Pancreas (tissue), 10 donors: ENCODE measurements around the gene TWSG1. TPM values are rescaled to one million over a fixed set of nuclear protein-coding genes. Genes with fewer than 3 reads are reported as not detected.

ENCODE experiments used
- ATAC-seq, 4 donors: fragments of 200-7000 bp; cut with Tn5 transposase; one replicate each; pipeline versions ENCODE4 v1.8.0 to v1.9.1; 2020; ENCODE audit warnings: mild to moderate bottlenecking in 4 of 4, moderate library complexity in 4 of 4
- DNase-seq, 6 donors: peaks; one replicate each; pipeline ENCODE4 v3.0.0-alpha.2; 2020
- FAIRE-seq: peaks from 2 replicates; lab custom pipeline; 2012; peaks lifted over from hg19 to GRCh38; lab: Jason Lieb, UNC
- H3K27ac ChIP-seq, 4 donors: fragments of 200-600 bp; sonication (generic); 1 replicate in 3 of 4; 2 replicates in 1 of 4; pipeline versions ENCODE4 v1.5.0 to v1.8.0; 2020
- H3K27me3 ChIP-seq, 4 donors: fragments of 200-600 bp; one replicate each; pipeline ENCODE4 v1.8.0; 2021
- H3K36me3 ChIP-seq, 3 donors: fragments of 200-600 bp; sonication (generic) in 1 of 3; one replicate each; pipeline versions ENCODE4 v1.5.0 to v1.8.0; 2020 to 2021
- H3K4me1 ChIP-seq, 3 donors: fragments of 200-600 bp; one replicate each; pipeline ENCODE4 v1.8.0; 2021
- H3K4me3 ChIP-seq, 4 donors: fragments of 200-600 bp; sonication (generic) in 2 of 4; one replicate each; pipeline versions ENCODE4 v1.5.0 to v1.8.0; 2020 to 2021
- H3K9me3 ChIP-seq, 4 donors: fragments of 200-600 bp; one replicate each; pipeline ENCODE4 v1.8.0; 2021
- CTCF ChIP-seq, 4 donors: fragments of 200-600 bp; sonication (generic) in 3 of 4; IDR thresholded peaks; one replicate each; pipeline versions ENCODE4 v1.5.0 to v1.8.0; 2021; ENCODE audit warnings: antibody characterized with exemption in 4 of 4
- WGBS, 2 donors: extraction: QIAGEN DNeasy Blood & Tissue Kit; methylation state at CpG; one replicate each; pipeline ENCODE4 v1.1.7; 2013; 5-methylcytosine and 5-hydroxymethylcytosine counted together
- intact Hi-C, 3 donors: fragments of 100-400 bp; cut with DNase I; formaldehyde crosslinking; loops; one replicate each; pipeline versions ENCODE4 v1.11.1 to v1.14.2; 2022
- polyA plus RNA-seq, 2 donors: library from polyadenylated mRNA; stranded (reverse); fragments of 200-250 nt; gene quantifications; one replicate each; pipeline ENCODE4 v1.2.3, GENCODE V29; 2013
- total RNA-seq, 6 donors: library from RNA; stranded (reverse); fragmentation: NEBNext Ultra II Directional in 4 of 6; extraction: Animal tissue kit (Norgen Biotek cat#: 25700) in 4 of 6; gene quantifications; one replicate each; pipeline versions ENCODE4 v1.2.1 to v1.2.4, GENCODE V29; 2021 to 2023
- donor health status: healthy with polysubstance abuse.
- donor health status: DM: no; HTN: no; CAD: no; lungs with moderate emphysema.
- donor health status: DM: no; HTN: no; CAD: no.
- donor health status: control.
- donor health status: control.
- donor health status: Bipolar disorder and iron deficiency.
- donor health status: DM: yes; HTN: yes; CAD: no.
- donor health status: DM: no; HTN: no; CAD: no.
- donor health status: DM: no; HTN: no; CAD: no.
- donor health status: DM: yes; HTN: yes; CAD: no.

TWSG1 gene
- total and polyA plus RNA-seq, 8 donors, result 2.5 to 13.7 (median 6.1) TPM

- H3K27ac ChIP-seq, result no peak overlapping the region
- no peaks in the 10 kb centered on the region for H3K27me3 ChIP-seq
- TF ChIP-seq CTCF (IDR thresholded peaks at IDR 0.05), result no peak
- intact Hi-C loops, result no loop called here
- H3K36me3 ChIP-seq, result no peaks in the 10 kb centered on the region
- ATAC-seq (no peak), DNase-seq (no peak), FAIRE-seq (no peak)
- H3K4me3 ChIP-seq, result no peak overlapping the region
- WGBS, 2 donors, result 91% methylated on average over 24 of the region's 24 CpGs
- H3K4me1 ChIP-seq, result no peaks in the 10 kb centered on the region
- no peaks in the 10 kb centered on the region for H3K9me3 ChIP-seq
Measured at GRCh38 chr18:9403795-9404564, 69.4 kb downstream of the TWSG1 start.

- Histone ChIP-seq H3K9me3 (no peaks in the 10 kb centered on the region), H3K27ac (no peak overlapping the region), H3K4me3 (no peak overlapping the region), H3K36me3 (no peaks in the 10 kb centered on the region), H3K4me1 (no peaks in the 10 kb centered on the region), H3K27me3 (no peaks in the 10 kb centered on the region)
- DNase-seq, result no peak
- peak in 1 of 4 donors; percentile 46 for ATAC-seq
- WGBS, 2 donors, result 82 to 85% methylated on average over 19 of the region's 19 CpGs
- no peak for TF ChIP-seq CTCF (IDR thresholded peaks at IDR 0.05)
- FAIRE-seq, result no peak
- intact Hi-C loops, result no loop called here
Measured at GRCh38 chr18:9404565-9405060, 70.0 kb downstream of the TWSG1 start.

DNA sequence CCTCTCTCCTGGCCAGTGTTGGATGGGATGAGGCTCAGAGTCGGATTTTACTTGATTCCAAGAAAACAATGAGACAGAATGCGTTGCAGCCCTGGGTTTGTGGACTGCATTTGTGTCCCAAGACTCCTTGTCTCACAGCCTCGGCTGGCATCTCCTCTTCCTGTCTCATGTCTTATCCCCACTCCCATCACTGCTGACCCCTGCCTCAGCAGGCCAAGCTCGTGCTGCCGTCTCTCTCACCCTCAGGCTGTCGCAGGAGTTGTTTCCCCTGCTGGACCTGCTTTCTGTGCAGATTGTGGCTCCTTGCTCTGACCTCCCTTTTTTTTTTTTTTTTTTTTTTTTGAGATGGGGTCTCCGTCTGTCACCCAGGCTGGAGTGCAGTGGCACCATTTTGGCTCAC lies 70.6 kb downstream of the TWSG1 start:
- H3K27me3 ChIP-seq, result no peaks in the 10 kb centered on the region
- H3K4me3 ChIP-seq, result no peak overlapping the region
- no peaks in the 10 kb centered on the region for H3K36me3 ChIP-seq
- intact Hi-C loops, result no loop called here
- DNase-seq (no peak), FAIRE-seq (no peak), ATAC-seq (no peak)
- H3K4me1 ChIP-seq, result no peaks in the 10 kb centered on the region
- no peak overlapping the region for H3K27ac ChIP-seq
- no peaks in the 10 kb centered on the region for H3K9me3 ChIP-seq
- WGBS, 2 donors, result 82 to 86% methylated on average over 7 of the region's 7 CpGs
- TF ChIP-seq CTCF (IDR thresholded peaks at IDR 0.05), result no peak

DNA sequence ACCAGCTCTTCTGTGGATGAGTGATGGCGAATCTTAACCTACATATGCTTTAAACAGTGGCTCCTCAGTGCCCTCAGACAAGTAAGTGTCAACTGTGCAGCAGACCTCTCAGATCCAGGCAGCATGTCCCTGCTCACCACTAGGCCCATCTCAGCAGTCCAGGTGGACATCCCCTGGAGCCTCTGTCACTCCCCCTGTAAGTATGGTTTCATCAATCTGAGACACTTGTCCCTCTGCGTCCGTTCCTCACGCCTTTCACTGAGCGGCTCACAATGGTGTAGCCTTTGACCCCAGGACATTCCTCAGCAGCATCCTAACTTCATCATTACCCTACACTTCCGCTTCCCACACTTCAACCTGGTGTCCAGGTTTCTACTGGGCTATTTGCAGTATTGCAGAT lies 71.4 kb downstream of the TWSG1 start:
- no peak overlapping the region for H3K27ac ChIP-seq
- no peaks in the 10 kb centered on the region for H3K4me1 ChIP-seq
- DNase-seq, result no peak
- intact Hi-C loops, result no loop called here
- WGBS, 2 donors, result 92 to 94% methylated on average over 6 of the region's 6 CpGs
- no peaks in the 10 kb centered on the region for H3K9me3 ChIP-seq
- no peak for TF ChIP-seq CTCF (IDR thresholded peaks at IDR 0.05)
- no peaks in the 10 kb centered on the region for H3K27me3 ChIP-seq
- no peak for FAIRE-seq
- no peak for ATAC-seq
- H3K4me3 ChIP-seq, result no peak overlapping the region
- H3K36me3 ChIP-seq, result no peaks in the 10 kb centered on the region

DNA sequence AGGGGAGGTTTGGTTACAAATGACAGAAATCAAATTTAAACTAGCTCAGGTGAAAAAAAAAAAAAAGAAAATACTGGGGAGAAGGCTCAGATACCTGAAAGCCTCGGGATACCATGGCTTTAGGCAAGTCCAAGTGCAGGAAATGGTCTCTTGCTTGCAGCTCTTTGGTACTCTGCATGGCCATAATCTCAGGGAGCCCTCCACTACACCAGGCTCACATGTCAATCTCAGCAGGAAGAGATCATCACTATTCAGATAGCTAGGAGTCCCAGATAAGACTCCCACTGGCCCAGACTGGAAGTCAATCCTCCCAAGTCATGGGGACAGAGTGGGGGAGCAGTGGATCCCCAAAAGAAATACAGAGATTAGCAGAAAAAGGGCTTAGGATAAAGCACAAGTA lies 75.9 kb downstream of the TWSG1 start:
- no peak for DNase-seq

More for the DNA sequence above, 75.9 kb downstream of the TWSG1 start:
- Histone ChIP-seq H3K36me3 (no peaks in the 10 kb centered on the region), H3K27ac (no peak overlapping the region), H3K9me3 (no peaks in the 10 kb centered on the region), H3K4me3 (no peak overlapping the region), H3K27me3 (no peaks in the 10 kb centered on the region), H3K4me1 (no peaks in the 10 kb centered on the region)
- no peak for TF ChIP-seq CTCF (IDR thresholded peaks at IDR 0.05)
- ATAC-seq (no peak), FAIRE-seq (no peak)
- WGBS, 2 donors, result 53 to 56% methylated on average over 1 of the region's 1 CpG
- intact Hi-C loops, result no loop called here
